ENCODE results near the gene SNX4.

GRCh38 chr3:125498630-125499029, 21.4 kb downstream of the SNX4 start:
- no peak for TF ChIP-seq CTCF (IDR thresholded peaks at IDR 0.05)
- no peak for TF ChIP-seq POLR2A (IDR thresholded peaks at IDR 0.05)

All from testis (tissue), 2 donors.